MM.1S (cell line): Measurements from ENCODE around the gene TSPAN12.

Experiments
- EZH2 ChIP-seq: fragments of 300-600 bp; sonication (generic); optimal IDR thresholded peaks from 2 replicates; pipeline ENCODE3; 2017; ENCODE audit warnings: low read depth, mild to moderate bottlenecking, antibody characterized with exemption, low read length, mixed read lengths
- EZH2phosphoT487 ChIP-seq: fragments of 300-600 bp; sonication (generic); IDR thresholded peaks from 2 replicates; pipeline ENCODE4 v1.6.1; 2018; ENCODE audit warnings: antibody characterized with exemption, low read length
- TF ChIP-seq, protein P1 (sequence below): fragments of 300-600 bp; sonication (generic); IDR thresholded peaks from 2 replicates; pipeline ENCODE4 v1.5.1; 2016; ENCODE audit warnings: antibody characterized with exemption, low read length, mixed read lengths

DNA sequence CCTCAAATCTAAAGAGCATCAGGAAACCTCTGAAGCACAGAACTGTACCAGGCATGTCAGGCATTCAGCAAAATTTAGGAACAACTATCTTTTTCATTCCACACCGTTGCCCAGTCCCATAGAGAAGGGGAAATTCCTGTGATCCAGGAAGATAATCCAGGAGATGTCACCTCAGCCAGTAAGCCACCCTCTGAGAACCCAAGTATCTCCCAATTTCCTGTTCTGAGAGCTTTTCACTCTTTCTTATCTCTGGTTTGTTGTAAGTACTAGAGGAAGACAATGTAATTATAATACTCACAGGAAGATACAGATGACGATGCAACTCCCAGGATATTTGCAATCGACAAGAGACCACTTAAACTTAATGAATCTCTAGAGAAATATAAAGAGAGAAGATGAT is 97.1 kb downstream of the TSPAN12 start:
- TF ChIP-seq, protein P1, sequence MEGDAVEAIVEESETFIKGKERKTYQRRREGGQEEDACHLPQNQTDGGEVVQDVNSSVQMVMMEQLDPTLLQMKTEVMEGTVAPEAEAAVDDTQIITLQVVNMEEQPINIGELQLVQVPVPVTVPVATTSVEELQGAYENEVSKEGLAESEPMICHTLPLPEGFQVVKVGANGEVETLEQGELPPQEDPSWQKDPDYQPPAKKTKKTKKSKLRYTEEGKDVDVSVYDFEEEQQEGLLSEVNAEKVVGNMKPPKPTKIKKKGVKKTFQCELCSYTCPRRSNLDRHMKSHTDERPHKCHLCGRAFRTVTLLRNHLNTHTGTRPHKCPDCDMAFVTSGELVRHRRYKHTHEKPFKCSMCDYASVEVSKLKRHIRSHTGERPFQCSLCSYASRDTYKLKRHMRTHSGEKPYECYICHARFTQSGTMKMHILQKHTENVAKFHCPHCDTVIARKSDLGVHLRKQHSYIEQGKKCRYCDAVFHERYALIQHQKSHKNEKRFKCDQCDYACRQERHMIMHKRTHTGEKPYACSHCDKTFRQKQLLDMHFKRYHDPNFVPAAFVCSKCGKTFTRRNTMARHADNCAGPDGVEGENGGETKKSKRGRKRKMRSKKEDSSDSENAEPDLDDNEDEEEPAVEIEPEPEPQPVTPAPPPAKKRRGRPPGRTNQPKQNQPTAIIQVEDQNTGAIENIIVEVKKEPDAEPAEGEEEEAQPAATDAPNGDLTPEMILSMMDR = no peak
- TF ChIP-seq EZH2 = no peak
- TF ChIP-seq EZH2phosphoT487 = no peak
